Measurements from ENCODE around the gene TRPM2.

The TRPM2 gene

DNA sequence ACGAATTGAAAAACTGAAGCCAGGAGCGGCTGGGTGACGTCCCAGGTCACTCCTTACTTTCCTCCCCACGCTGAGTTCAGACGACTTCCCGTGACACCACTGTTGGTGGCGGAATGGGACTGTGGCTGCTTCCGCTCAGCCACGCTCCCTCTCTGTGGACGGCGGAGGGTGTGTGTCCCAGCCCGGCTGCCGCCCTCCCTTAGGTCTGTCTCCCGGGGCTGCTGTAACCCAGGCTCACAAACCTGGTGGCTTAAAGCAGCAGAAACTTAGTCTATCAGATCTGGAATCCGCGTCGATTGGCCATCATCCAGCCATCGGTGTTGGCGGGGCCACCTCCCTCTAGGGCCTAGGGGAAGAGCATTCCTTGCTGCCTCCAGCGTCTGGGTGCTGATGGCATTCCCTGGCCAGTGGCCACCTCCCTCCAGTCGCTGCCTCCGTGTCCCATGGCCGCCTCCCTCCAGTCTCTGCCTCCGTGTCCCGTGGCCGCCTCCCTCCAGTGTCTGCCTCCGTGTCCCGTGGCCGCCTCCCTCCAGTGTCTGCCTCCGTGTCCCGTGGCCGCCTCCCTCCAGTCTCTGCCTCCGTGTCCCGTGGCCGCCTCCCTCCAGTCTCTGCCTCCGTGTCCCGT lies 17.5 kb downstream of the TRPM2 start:
- H3K4me3 ChIP-seq (ENCODE audit: control insufficient read depth, low read depth, low read length) = no peak overlapping the region
- no peak for DNase-seq (ENCODE audit: low read depth)
- TF ChIP-seq, protein P1, sequence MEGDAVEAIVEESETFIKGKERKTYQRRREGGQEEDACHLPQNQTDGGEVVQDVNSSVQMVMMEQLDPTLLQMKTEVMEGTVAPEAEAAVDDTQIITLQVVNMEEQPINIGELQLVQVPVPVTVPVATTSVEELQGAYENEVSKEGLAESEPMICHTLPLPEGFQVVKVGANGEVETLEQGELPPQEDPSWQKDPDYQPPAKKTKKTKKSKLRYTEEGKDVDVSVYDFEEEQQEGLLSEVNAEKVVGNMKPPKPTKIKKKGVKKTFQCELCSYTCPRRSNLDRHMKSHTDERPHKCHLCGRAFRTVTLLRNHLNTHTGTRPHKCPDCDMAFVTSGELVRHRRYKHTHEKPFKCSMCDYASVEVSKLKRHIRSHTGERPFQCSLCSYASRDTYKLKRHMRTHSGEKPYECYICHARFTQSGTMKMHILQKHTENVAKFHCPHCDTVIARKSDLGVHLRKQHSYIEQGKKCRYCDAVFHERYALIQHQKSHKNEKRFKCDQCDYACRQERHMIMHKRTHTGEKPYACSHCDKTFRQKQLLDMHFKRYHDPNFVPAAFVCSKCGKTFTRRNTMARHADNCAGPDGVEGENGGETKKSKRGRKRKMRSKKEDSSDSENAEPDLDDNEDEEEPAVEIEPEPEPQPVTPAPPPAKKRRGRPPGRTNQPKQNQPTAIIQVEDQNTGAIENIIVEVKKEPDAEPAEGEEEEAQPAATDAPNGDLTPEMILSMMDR (IDR thresholded peaks at IDR 0.05; ENCODE audit: control insufficient read depth, insufficient read depth, low read depth, low read length, missing control alignments) = no peak

DNA sequence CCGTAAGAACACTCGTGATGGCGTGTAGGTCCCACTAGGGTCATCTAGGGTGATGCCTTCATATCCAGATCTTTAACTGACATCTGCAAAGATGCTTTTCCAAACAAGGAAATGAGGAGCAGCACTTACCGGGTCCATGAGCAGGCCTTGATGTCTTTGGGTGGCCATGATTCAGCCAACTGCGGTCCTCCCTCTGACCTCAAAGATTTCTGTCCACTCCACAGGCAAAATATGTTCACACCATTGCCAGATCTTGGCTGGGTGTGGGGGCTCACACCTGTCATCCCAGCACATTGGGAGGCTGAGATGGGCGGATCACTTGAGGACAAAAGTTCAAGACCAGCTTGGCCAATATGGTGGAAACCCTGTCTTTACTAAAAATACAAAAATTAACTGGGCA lies 18.2 kb downstream of the TRPM2 start:
- DNase-seq (ENCODE audit: low read depth) = no peak
- no peak overlapping the region for H3K4me3 ChIP-seq (ENCODE audit: control insufficient read depth, low read depth, low read length)
- TF ChIP-seq, protein P1 (IDR thresholded peaks at IDR 0.05; ENCODE audit: control insufficient read depth, insufficient read depth, low read depth, low read length, missing control alignments) = no peak

DNA sequence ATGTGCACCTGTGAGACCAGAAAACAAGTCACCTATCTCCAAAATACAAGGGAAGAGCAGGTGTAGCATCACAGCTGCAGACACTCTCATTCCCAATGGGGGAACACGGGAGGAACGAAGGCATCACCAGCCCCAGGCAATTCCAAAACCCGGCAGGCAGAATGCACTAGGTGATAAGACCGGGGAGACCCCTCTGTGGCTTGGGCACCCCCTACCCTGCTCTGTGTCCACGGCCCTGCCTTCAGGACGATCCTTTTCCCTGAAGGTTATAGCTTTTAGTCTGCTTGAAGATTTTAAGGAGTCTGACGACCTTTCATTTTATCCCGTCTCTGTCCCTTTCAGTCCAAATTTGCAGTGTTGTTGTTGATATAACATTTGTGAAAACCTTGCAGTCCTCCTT lies 19.2 kb downstream of the TRPM2 start:
- TF ChIP-seq, protein P1 (IDR thresholded peaks at IDR 0.05; ENCODE audit: control insufficient read depth, insufficient read depth, low read depth, low read length, missing control alignments) = no peak
- DNase-seq (ENCODE audit: low read depth) = no peak
- no peak overlapping the region for H3K4me3 ChIP-seq (ENCODE audit: control insufficient read depth, low read depth, low read length)

DNA sequence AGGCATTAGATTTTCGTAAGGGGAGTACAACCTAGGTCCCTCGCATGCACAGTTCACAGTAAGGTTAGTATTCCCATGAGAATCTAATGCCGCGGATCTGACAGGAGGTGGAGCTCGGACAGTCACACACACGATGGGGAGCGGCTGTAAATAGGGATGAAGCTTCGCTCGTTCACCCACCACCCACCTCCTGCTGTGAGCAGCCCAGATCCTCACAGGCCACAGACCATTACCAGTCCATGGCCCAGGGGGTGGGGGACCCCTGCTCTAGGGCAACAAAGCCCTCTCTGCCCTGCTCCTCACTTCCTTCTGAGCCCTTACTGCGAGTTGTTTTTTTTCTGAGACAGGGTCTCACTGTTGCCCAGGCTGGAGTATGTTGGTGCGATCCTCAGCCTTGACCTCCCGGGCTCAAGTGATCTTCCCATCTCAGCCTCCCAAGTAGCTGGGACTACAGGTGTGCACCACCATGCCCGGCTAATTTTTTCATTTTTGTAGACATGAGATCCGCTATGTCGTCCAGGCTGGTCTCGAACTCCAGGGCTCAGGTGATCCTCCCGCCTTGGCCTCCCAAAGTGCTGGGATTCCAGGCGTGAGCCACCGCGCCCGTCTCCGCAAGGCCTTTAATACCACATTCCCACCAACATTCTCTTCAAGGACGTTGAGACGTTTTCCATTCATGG lies 21.3 kb downstream of the TRPM2 start:
- no peak for DNase-seq (ENCODE audit: low read depth)
- TF ChIP-seq, protein P1 (IDR thresholded peaks at IDR 0.05; ENCODE audit: control insufficient read depth, insufficient read depth, low read depth, low read length, missing control alignments) = no peak
- H3K4me3 ChIP-seq (ENCODE audit: control insufficient read depth, low read depth, low read length) = no peak overlapping the region

DNA sequence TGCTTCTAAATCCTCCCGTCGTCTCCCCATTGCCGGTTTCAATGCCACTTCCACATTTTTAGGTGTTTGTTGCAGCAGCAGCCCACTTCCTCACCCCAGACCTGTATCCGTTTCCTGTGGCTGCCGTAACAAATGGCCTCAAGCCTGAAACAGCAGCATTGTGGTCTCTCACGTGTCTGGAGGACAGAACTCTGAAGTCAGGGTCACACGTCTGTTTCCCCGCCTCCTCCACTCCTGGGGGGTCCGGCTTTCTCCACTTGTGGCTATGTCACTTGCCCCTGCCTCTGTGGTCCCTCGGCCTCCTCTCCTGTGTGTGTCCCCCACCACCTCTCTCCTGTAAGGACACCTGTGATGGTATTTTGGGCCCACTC lies 21.8 kb downstream of the TRPM2 start:
- H3K4me3 ChIP-seq (ENCODE audit: control insufficient read depth, low read depth, low read length) = no peak overlapping the region
- TF ChIP-seq, protein P1 (IDR thresholded peaks at IDR 0.05; ENCODE audit: control insufficient read depth, insufficient read depth, low read depth, low read length, missing control alignments) = no peak
- no peak for DNase-seq (ENCODE audit: low read depth)

DNA sequence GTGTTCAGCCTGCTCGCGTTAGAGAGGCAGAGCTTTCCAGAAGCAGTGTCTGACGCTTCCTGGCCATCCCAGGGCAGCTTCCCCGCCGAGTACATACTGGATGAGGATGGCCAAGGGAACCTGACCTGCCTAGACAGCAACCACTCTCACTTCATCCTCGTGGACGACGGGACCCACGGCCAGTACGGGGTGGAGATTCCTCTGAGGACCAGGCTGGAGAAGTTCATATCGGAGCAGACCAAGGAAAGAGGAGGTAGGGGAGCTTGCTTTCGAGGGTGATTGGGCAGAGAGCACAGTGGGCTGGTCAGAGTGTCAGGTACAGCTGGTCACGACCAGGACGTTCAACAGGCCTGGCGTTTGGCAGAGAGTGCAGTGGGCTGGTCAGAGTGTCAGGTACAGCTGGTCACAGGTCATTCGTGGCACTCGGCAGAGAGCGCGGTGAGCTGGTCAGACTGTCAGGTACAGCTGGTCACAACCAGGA lies 22.4 kb downstream of the TRPM2 start:
- TF ChIP-seq, protein P1 (IDR thresholded peaks at IDR 0.05; ENCODE audit: control insufficient read depth, insufficient read depth, low read depth, low read length, missing control alignments) = no peak
- H3K4me3 ChIP-seq (ENCODE audit: control insufficient read depth, low read depth, low read length) = no peak overlapping the region
- DNase-seq (ENCODE audit: low read depth) = no peak
